Progenitor cell of endocrine pancreas (in vitro differentiated cells): ENCODE data around the gene ZNF136. TPM values are rescaled to one million over a fixed set of nuclear protein-coding genes. Genes with fewer than 3 reads are reported as not detected.

ENCODE experiments used
- DNase-seq: peaks from one replicate; pipeline ENCODE4 v3.0.0; 2021; ENCODE audit warnings: low spot score; ENCODE audit not compliant: unreplicated experiment
- H3K27ac Mint-ChIP-seq: 2 replicates; pipeline ENCODE4 v1.8.0; 2021; ENCODE audit warnings: mild to moderate bottlenecking, moderate library complexity, mixed read lengths
- H3K27me3 Mint-ChIP-seq: 2 replicates; pipeline ENCODE4 v1.8.0; 2021; ENCODE audit warnings: mixed read lengths
- H3K36me3 Mint-ChIP-seq: 2 replicates; pipeline ENCODE4 v1.8.0; 2022; ENCODE audit warnings: mixed read lengths; ENCODE audit not compliant: insufficient read depth
- H3K4me1 Mint-ChIP-seq: 2 replicates; pipeline ENCODE4 v1.8.0; 2021; ENCODE audit warnings: low read depth, mixed read lengths
- H3K4me3 Mint-ChIP-seq: 2 replicates; pipeline ENCODE4 v1.8.0; 2021; ENCODE audit warnings: low read depth, mild to moderate bottlenecking, moderate library complexity, mixed read lengths
- H3K9me3 Mint-ChIP-seq: 2 replicates; pipeline ENCODE4 v1.8.0; 2021; ENCODE audit warnings: low read depth, mixed read lengths
- total RNA-seq: library from RNA; stranded (reverse); gene quantifications from 2 replicates; pipeline ENCODE4 v1.2.1, GENCODE V29; 2021
- TF ChIP-seq, protein P1 (sequence below): fragments of 200-600 bp; sonication (generic); IDR thresholded peaks from one replicate; pipeline ENCODE4 v1.5.0; 2021; ENCODE audit warnings: antibody characterized with exemption, mild to moderate bottlenecking; ENCODE audit not compliant: unreplicated experiment

Gene ZNF136
- total RNA-seq, 1 donor from 2014 or later: 15.3 TPM

DNA sequence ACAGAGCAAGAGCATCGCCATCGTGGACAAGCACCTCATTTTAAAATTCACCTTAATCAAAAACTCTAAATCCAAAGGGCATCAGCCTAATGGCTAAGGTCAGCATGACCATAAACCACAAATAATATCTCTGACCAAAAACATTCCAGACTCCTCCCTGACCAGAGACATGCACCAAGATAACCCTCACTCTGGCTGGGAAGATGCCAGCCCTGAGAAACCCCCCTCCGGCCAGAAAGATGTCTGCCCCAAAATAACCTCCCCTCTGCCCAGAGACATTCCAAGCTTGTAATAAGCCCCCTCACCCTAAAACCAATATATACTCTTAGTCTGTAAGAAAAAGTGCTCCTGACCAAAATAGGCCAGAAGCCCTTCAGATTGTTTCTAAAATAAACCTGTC is 70.1 kb downstream of the ZNF136 start:
- H3K27me3 Mint-ChIP-seq: no peaks in the 10 kb centered on the region

DNA sequence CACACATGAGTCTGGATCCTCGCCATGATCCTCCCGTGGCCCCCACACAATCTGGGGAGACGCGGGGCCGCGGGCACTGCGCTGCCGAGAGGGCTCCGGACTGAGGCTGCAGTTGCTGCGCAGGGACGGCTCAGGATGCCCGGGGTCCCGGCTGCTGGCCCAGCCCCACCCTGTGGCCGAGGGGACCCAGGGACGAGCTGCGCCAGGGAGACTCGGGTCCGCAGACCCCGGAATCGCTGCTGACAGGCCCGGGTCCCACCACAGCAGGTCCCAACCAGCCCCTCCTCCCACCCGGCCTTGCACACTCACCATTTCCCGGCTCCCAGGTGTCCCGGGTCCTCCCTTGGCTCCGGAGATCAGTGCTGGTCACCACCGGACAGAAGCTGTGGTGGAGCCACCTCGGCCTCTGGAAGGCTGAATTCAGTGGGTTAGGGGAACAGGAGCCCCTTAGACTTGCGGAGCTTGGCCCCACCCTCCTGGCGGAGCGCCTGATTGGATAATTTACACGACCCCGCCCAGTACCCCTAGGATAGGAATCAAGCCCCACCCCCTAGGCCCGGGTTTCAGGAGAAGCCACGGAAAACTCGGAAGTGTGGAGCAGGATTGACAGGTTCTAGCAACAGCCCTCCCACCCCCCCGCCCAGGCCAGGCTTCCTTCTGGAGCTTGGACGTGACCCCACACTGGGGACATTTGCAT is 74.4 kb downstream of the ZNF136 start:
- Mint-ChIP-seq H3K36me3 (peaks cover 59% of the 10 kb centered on the region), H3K9me3 (peaks cover 41% of the 10 kb centered on the region), H3K4me1 (no peaks in the 10 kb centered on the region), H3K27ac (no peak overlapping the region), H3K4me3 (no peak overlapping the region), H3K27me3 (no peaks in the 10 kb centered on the region)
- no peak for DNase-seq
- TF ChIP-seq, protein P1, sequence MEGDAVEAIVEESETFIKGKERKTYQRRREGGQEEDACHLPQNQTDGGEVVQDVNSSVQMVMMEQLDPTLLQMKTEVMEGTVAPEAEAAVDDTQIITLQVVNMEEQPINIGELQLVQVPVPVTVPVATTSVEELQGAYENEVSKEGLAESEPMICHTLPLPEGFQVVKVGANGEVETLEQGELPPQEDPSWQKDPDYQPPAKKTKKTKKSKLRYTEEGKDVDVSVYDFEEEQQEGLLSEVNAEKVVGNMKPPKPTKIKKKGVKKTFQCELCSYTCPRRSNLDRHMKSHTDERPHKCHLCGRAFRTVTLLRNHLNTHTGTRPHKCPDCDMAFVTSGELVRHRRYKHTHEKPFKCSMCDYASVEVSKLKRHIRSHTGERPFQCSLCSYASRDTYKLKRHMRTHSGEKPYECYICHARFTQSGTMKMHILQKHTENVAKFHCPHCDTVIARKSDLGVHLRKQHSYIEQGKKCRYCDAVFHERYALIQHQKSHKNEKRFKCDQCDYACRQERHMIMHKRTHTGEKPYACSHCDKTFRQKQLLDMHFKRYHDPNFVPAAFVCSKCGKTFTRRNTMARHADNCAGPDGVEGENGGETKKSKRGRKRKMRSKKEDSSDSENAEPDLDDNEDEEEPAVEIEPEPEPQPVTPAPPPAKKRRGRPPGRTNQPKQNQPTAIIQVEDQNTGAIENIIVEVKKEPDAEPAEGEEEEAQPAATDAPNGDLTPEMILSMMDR: no peak

More for the DNA sequence above, 70.1 kb downstream of the ZNF136 start:
- Mint-ChIP-seq H3K4me3 (no peak overlapping the region), H3K9me3 (peaks cover 61% of the 10 kb centered on the region), H3K4me1 (no peaks in the 10 kb centered on the region), H3K36me3 (peaks cover 76% of the 10 kb centered on the region), H3K27ac (no peak overlapping the region)
- no peak for DNase-seq
- TF ChIP-seq, protein P1: no peak

Other genes starting within 250 kb of the ZNF136 start
- 13.4 and 14.1 TPM in 2 replicates for gene ZNF700, start 238.0 kb upstream of the ZNF136 start, total RNA-seq
- 8.7 and 8.9 TPM in 2 replicates for gene ZNF763, start 198.1 kb upstream of the ZNF136 start, total RNA-seq
- gene ZNF433, start 127.4 kb upstream of the ZNF136 start, total RNA-seq: 9.1 and 10.7 TPM in 2 replicates
- gene ZNF878, start 110.1 kb upstream of the ZNF136 start, total RNA-seq: 2.2 and 2.9 TPM in 2 replicates
- 12.7 and 13.4 TPM in 2 replicates for gene ZNF844, start 98.4 kb upstream of the ZNF136 start, total RNA-seq
- gene ZNF20, start 22.7 kb upstream of the ZNF136 start, total RNA-seq: 9.9 and 12.1 TPM in 2 replicates
- 28.0 and 29.7 TPM in 2 replicates for gene ZNF625, start 6.4 kb upstream of the ZNF136 start, total RNA-seq
- 16.1 and 16.7 TPM in 2 replicates for gene ZNF44, start 131.8 kb downstream of the ZNF136 start, total RNA-seq
- gene ZNF563, start 170.5 kb downstream of the ZNF136 start, total RNA-seq: 1.6 and 2.0 TPM in 2 replicates
- 4.1 and 5.4 TPM in 2 replicates for gene ZNF442, start 202.6 kb downstream of the ZNF136 start, total RNA-seq
- gene ZNF799, start 238.2 kb downstream of the ZNF136 start, total RNA-seq: 8.5 and 9.0 TPM in 2 replicates